ENCODE measurements around the gene TMEM202.
"Not testable (repeated sequence)": the region's sequence is repeated elsewhere in the genome, so short reads cannot be mapped to it uniquely, and the experiment has no call there.

The TMEM202 gene

GRCh38 chr15:72397796-72398588 is at the start of gene TMEM202:
TMEM202 (plus strand) TSS chr15:72398305; CDS start chr15:72398327, 22 bp downstream.
- DNase-seq = no peak

- DNase-seq = no peak
Measured at GRCh38 chr15:72353266-72353665, 44.8 kb upstream of the TMEM202 start.

GRCh38 chr15:72354496-72354895 is 43.6 kb upstream of the TMEM202 start:
- no peak for DNase-seq

GRCh38 chr15:72358121-72358520 is 40.0 kb upstream of the TMEM202 start:
- DNase-seq = no peak

GRCh38 chr15:72358650-72359171 is 39.4 kb upstream of the TMEM202 start:
- DNase-seq = no peak

GRCh38 chr15:72361176-72361575 is 36.9 kb upstream of the TMEM202 start:
- DNase-seq = no peak

- DNase-seq = no peak
Measured at GRCh38 chr15:72365844-72366243, 32.3 kb upstream of the TMEM202 start.

- no peak for DNase-seq
Measured at GRCh38 chr15:72368325-72368724, 29.8 kb upstream of the TMEM202 start.

- no peak for DNase-seq
Measured at GRCh38 chr15:72368899-72369298, 29.2 kb upstream of the TMEM202 start.

GRCh38 chr15:72369964-72370363 is 28.1 kb upstream of the TMEM202 start:
- no peak for DNase-seq

- DNase-seq = no peak
Measured at GRCh38 chr15:72372361-72372760, 25.7 kb upstream of the TMEM202 start.

GRCh38 chr15:72375501-72375845 is 22.6 kb upstream of the TMEM202 start:
- DNase-seq = no peak

- DNase-seq = peak; percentile 90 to 91
Measured at GRCh38 chr15:72375846-72376581, 22.1 kb upstream of the TMEM202 start, which contains the start of gene HEXA. HEXA (minus strand) TSS chr15:72376014; CDS start chr15:72375972, 42 bp downstream.

- DNase-seq = no peak
Measured at GRCh38 chr15:72377331-72377730, 20.8 kb upstream of the TMEM202 start.

GRCh38 chr15:72379106-72379505 is 19.0 kb upstream of the TMEM202 start:
- not testable (repeated sequence) for DNase-seq

- no peak for DNase-seq
Measured at GRCh38 chr15:72379856-72380430, 18.2 kb upstream of the TMEM202 start.

GRCh38 chr15:72380743-72381142 is 17.4 kb upstream of the TMEM202 start:
- DNase-seq = no peak

GRCh38 chr15:72382146-72382545 is 16.0 kb upstream of the TMEM202 start:
- DNase-seq = no peak

- DNase-seq = no peak
Measured at GRCh38 chr15:72387741-72388140, 10.4 kb upstream of the TMEM202 start.

GRCh38 chr15:72389231-72389630 is 8.9 kb upstream of the TMEM202 start:
- DNase-seq = no peak

GRCh38 chr15:72396331-72396730 is 1.8 kb upstream of the TMEM202 start:
- DNase-seq = not testable (repeated sequence)

GRCh38 chr15:72398648-72399047 is 543 bp downstream of the TMEM202 start:
- no peak for DNase-seq

- DNase-seq = no peak
Measured at GRCh38 chr15:72402726-72403125, 4.6 kb downstream of the TMEM202 start.

GRCh38 chr15:72404356-72404755 is 6.3 kb downstream of the TMEM202 start:
- DNase-seq = no peak

Measured in NCI-H187 (cell line).